ENCODE data around the gene PTRHD1. TPM values are rescaled to one million over a fixed set of nuclear protein-coding genes. Genes with fewer than 3 reads are reported as not detected.

The PTRHD1 gene, protein sequence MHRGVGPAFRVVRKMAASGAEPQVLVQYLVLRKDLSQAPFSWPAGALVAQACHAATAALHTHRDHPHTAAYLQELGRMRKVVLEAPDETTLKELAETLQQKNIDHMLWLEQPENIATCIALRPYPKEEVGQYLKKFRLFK
- 16.6 and 28.3 TPM in 2 replicates for total RNA-seq

DNA sequence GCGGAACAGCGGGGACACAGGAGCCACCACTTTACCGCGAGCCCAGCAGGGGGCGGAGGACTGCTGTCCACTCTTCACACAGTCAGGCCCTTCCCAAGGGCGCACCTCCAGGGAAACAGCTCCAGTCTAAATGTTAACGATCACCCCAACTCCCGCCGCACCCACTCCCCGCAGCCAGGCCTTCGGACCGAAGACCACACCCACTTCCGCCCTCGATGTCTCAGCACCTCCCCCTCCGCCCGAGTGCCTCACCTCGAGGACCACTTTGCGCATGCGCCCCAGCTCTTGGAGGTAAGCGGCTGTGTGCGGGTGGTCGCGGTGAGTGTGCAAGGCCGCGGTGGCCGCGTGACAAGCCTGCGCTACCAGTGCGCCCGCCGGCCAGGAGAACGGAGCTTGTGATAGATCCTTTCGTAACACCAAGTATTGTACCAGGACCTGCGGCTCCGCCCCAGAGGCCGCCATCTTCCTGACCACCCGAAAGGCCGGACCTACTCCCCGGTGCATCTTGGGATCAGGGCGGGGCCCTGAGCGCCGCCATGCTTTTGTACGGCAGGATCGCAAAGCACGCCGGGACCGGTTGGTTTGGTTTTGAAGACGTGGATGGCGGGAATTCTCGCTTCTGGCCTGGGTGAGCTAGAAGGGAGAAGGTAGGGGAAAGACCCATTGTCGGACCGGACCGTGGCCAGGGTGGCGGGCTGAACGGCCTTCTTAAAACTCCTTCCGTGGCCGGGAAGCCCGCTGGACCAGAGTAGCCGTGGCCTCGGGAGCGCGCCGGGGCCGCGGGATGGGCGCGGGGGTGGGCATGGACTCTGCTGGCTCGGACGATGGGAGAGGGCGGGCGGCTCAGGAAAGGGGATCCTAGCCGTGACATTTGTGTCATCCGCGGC lies at the start of gene PTRHD1, which contains the start of gene CENPO:
TSS of gene PTRHD1 (minus strand) at position 518 of the 887 bp plus-strand sequence. CDS start at position 504, 14 bp downstream.
TSS of gene CENPO (plus strand) at position 552 of the 887 bp plus-strand sequence. CDS start 495 bp downstream, outside the sequence.

Other genes with a start within 250 kb of the PTRHD1 start
- gene CENPO, start within 50 bp of the PTRHD1 start, total RNA-seq: 19.5 and 30.3 TPM in 2 replicates
- gene ADCY3, start 126.8 kb upstream of the PTRHD1 start, total RNA-seq: 42.3 and 48.9 TPM in 2 replicates
- gene DNAJC27, start 178.6 kb upstream of the PTRHD1 start, total RNA-seq: 2.3 and 3.3 TPM in 2 replicates
- gene EFR3B, start 248.7 kb upstream of the PTRHD1 start, total RNA-seq: 0.37 and 0.39 TPM in 2 replicates